ENCODE measurements around the gene UNK. TPM values are rescaled to one million over a fixed set of nuclear protein-coding genes. Genes with fewer than 3 reads are reported as not detected.

Gene UNK
- total and polyA plus RNA-seq, 9 of the 15 experiments (the other 6 are each of a cell fraction or from before 2014, with no cell fraction given): 12.8 to 38.6 (median 24.8) TPM

Small RNAs within 50 kb of the gene (microRNA-seq; reads per million reads assigned to microRNA genes)
- 0.73 reads per million for gene MIR4738 (ENCODE audit: borderline microRNAs expressed)

Other genes with a start within 250 kb of the UNK start
Only the 7 nearest of the 16 such genes appear.
- 57.9 and 59.7 TPM in 2 replicates for gene SAP30BP, start 117.5 kb upstream of the UNK start, total RNA-seq (2014; rRNA removed)
- gene SAP30BP, start 117.5 kb upstream of the UNK start, total RNA-seq (2014; rRNA removed; fragmentation: Illumina TruSeq; extraction: Trizol): 45.3 and 51.8 TPM in 2 replicates
- 62.4 and 64.7 TPM in 2 replicates for gene SAP30BP, start 117.5 kb upstream of the UNK start, total RNA-seq (2015; rRNA removed; fragmentation: Illumina TruSeq; extraction: Trizol)
- 60.6 and 71.7 TPM in 2 replicates for gene SAP30BP, start 117.5 kb upstream of the UNK start, total RNA-seq (2021)
- 69.3 and 70.7 TPM in 2 replicates for gene SAP30BP, start 117.5 kb upstream of the UNK start, polyA plus RNA-seq (2011; rRNA removed)
- 90.8 and 91.7 TPM in 2 replicates for gene SAP30BP, start 117.5 kb upstream of the UNK start, polyA plus RNA-seq (2014; fragmentation: Illumina TruSeq; extraction: Trizol)
- gene SAP30BP, start 117.5 kb upstream of the UNK start, polyA plus RNA-seq (2014; fragmentation: Nextera tagmentation; extraction: Ambion mirVana): 100 to 1,000 TPM; 103 to 154 TPM
- 67.8 and 86.4 TPM in 2 replicates for gene SAP30BP, start 117.5 kb upstream of the UNK start, polyA plus RNA-seq (2014; rRNA removed)
- gene ITGB4, start 63.3 kb upstream of the UNK start, total RNA-seq (2014; rRNA removed): 0.05 and 0.82 TPM in 2 replicates
- not detected in 2 replicates for gene ITGB4, start 63.3 kb upstream of the UNK start, total RNA-seq (2014; rRNA removed; fragmentation: Illumina TruSeq; extraction: Trizol)
- 0.25 and 0.26 TPM in 2 replicates for gene ITGB4, start 63.3 kb upstream of the UNK start, total RNA-seq (2015; rRNA removed; fragmentation: Illumina TruSeq; extraction: Trizol)
- 0.89 and 2.8 TPM in 2 replicates for gene ITGB4, start 63.3 kb upstream of the UNK start, total RNA-seq (2021)
- 0.95 and 1.3 TPM in 2 replicates for gene ITGB4, start 63.3 kb upstream of the UNK start, polyA plus RNA-seq (2011; rRNA removed)
- gene ITGB4, start 63.3 kb upstream of the UNK start, polyA plus RNA-seq (2014; fragmentation: Illumina TruSeq; extraction: Trizol): 0.58 and 0.86 TPM in 2 replicates
- gene ITGB4, start 63.3 kb upstream of the UNK start, polyA plus RNA-seq (2014; fragmentation: Nextera tagmentation; extraction: Ambion mirVana): not detected
- 0.93 and 1.2 TPM in 2 replicates for gene ITGB4, start 63.3 kb upstream of the UNK start, polyA plus RNA-seq (2014; rRNA removed)
- 51.6 and 58.5 TPM in 2 replicates for gene GALK1, start 19.6 kb upstream of the UNK start, total RNA-seq (2014; rRNA removed)
- gene GALK1, start 19.6 kb upstream of the UNK start, total RNA-seq (2014; rRNA removed; fragmentation: Illumina TruSeq; extraction: Trizol): 2.2 and 4.2 TPM in 2 replicates
- gene GALK1, start 19.6 kb upstream of the UNK start, total RNA-seq (2015; rRNA removed; fragmentation: Illumina TruSeq; extraction: Trizol): 23.2 and 23.4 TPM in 2 replicates
- 41.6 and 46.7 TPM in 2 replicates for gene GALK1, start 19.6 kb upstream of the UNK start, total RNA-seq (2021)
- 17.4 and 31.4 TPM in 2 replicates for gene GALK1, start 19.6 kb upstream of the UNK start, polyA plus RNA-seq (2011; rRNA removed)
- 6.1 and 15.8 TPM in 2 replicates for gene GALK1, start 19.6 kb upstream of the UNK start, polyA plus RNA-seq (2014; fragmentation: Illumina TruSeq; extraction: Trizol)
- gene GALK1, start 19.6 kb upstream of the UNK start, polyA plus RNA-seq (2014; fragmentation: Nextera tagmentation; extraction: Ambion mirVana): 1 to 10 TPM in 1 of 2 experiments, under 1 TPM in 1; 0.45 to 2.1 TPM
- 36.4 and 40.3 TPM in 2 replicates for gene GALK1, start 19.6 kb upstream of the UNK start, polyA plus RNA-seq (2014; rRNA removed)
- gene UNC13D, start 59.6 kb downstream of the UNK start, total RNA-seq (2014; rRNA removed): 150 and 207 TPM in 2 replicates
- 22.9 and 31.6 TPM in 2 replicates for gene UNC13D, start 59.6 kb downstream of the UNK start, total RNA-seq (2014; rRNA removed; fragmentation: Illumina TruSeq; extraction: Trizol)
- gene UNC13D, start 59.6 kb downstream of the UNK start, total RNA-seq (2015; rRNA removed; fragmentation: Illumina TruSeq; extraction: Trizol): 74.2 and 74.8 TPM in 2 replicates
- gene UNC13D, start 59.6 kb downstream of the UNK start, total RNA-seq (2021): 222 and 244 TPM in 2 replicates
- 69.2 and 129 TPM in 2 replicates for gene UNC13D, start 59.6 kb downstream of the UNK start, polyA plus RNA-seq (2011; rRNA removed)
- gene UNC13D, start 59.6 kb downstream of the UNK start, polyA plus RNA-seq (2014; fragmentation: Illumina TruSeq; extraction: Trizol): 66.9 and 108 TPM in 2 replicates
- 1 to 10 TPM in 1 of 2 experiments, under 1 TPM in 1; 0.86 to 1.9 TPM for gene UNC13D, start 59.6 kb downstream of the UNK start, polyA plus RNA-seq (2014; fragmentation: Nextera tagmentation; extraction: Ambion mirVana)
- gene UNC13D, start 59.6 kb downstream of the UNK start, polyA plus RNA-seq (2014; rRNA removed): 147 and 160 TPM in 2 replicates
- 25.2 and 35.8 TPM in 2 replicates for gene WBP2, start 70.5 kb downstream of the UNK start, total RNA-seq (2014; rRNA removed)
- gene WBP2, start 70.5 kb downstream of the UNK start, total RNA-seq (2014; rRNA removed; fragmentation: Illumina TruSeq; extraction: Trizol): 18.1 and 22.9 TPM in 2 replicates
- gene WBP2, start 70.5 kb downstream of the UNK start, total RNA-seq (2015; rRNA removed; fragmentation: Illumina TruSeq; extraction: Trizol): 13.8 and 16.2 TPM in 2 replicates
- gene WBP2, start 70.5 kb downstream of the UNK start, total RNA-seq (2021): 63.5 and 74.3 TPM in 2 replicates
- gene WBP2, start 70.5 kb downstream of the UNK start, polyA plus RNA-seq (2011; rRNA removed): 20.0 and 81.3 TPM in 2 replicates
- gene WBP2, start 70.5 kb downstream of the UNK start, polyA plus RNA-seq (2014; fragmentation: Illumina TruSeq; extraction: Trizol): 68.6 and 96.0 TPM in 2 replicates
- gene WBP2, start 70.5 kb downstream of the UNK start, polyA plus RNA-seq (2014; fragmentation: Nextera tagmentation; extraction: Ambion mirVana): 1 to 10 TPM; 2.2 to 3.7 TPM
- gene WBP2, start 70.5 kb downstream of the UNK start, polyA plus RNA-seq (2014; rRNA removed): 30.9 and 33.1 TPM in 2 replicates
- gene TRIM47, start 93.8 kb downstream of the UNK start, total RNA-seq (2014; rRNA removed): 4.0 and 4.6 TPM in 2 replicates
- gene TRIM47, start 93.8 kb downstream of the UNK start, total RNA-seq (2014; rRNA removed; fragmentation: Illumina TruSeq; extraction: Trizol): 1.0 and 1.1 TPM in 2 replicates
- 3.9 and 4.3 TPM in 2 replicates for gene TRIM47, start 93.8 kb downstream of the UNK start, total RNA-seq (2015; rRNA removed; fragmentation: Illumina TruSeq; extraction: Trizol)
- 5.8 and 6.1 TPM in 2 replicates for gene TRIM47, start 93.8 kb downstream of the UNK start, total RNA-seq (2021)
- gene TRIM47, start 93.8 kb downstream of the UNK start, polyA plus RNA-seq (2011; rRNA removed): 3.2 and 5.6 TPM in 2 replicates
- 1.9 and 3.4 TPM in 2 replicates for gene TRIM47, start 93.8 kb downstream of the UNK start, polyA plus RNA-seq (2014; fragmentation: Illumina TruSeq; extraction: Trizol)
- gene TRIM47, start 93.8 kb downstream of the UNK start, polyA plus RNA-seq (2014; fragmentation: Nextera tagmentation; extraction: Ambion mirVana): under 1 TPM; 0.56 to 0.63 TPM
- 3.7 and 5.5 TPM in 2 replicates for gene TRIM47, start 93.8 kb downstream of the UNK start, polyA plus RNA-seq (2014; rRNA removed)
- 34.3 and 47.5 TPM in 2 replicates for gene TRIM65, start 112.1 kb downstream of the UNK start, total RNA-seq (2014; rRNA removed)
- 16.2 and 20.0 TPM in 2 replicates for gene TRIM65, start 112.1 kb downstream of the UNK start, total RNA-seq (2014; rRNA removed; fragmentation: Illumina TruSeq; extraction: Trizol)
- gene TRIM65, start 112.1 kb downstream of the UNK start, total RNA-seq (2015; rRNA removed; fragmentation: Illumina TruSeq; extraction: Trizol): 26.6 and 28.2 TPM in 2 replicates
- gene TRIM65, start 112.1 kb downstream of the UNK start, total RNA-seq (2021): 45.5 and 45.7 TPM in 2 replicates
- 19.5 and 22.1 TPM in 2 replicates for gene TRIM65, start 112.1 kb downstream of the UNK start, polyA plus RNA-seq (2011; rRNA removed)
- 22.9 and 26.1 TPM in 2 replicates for gene TRIM65, start 112.1 kb downstream of the UNK start, polyA plus RNA-seq (2014; fragmentation: Illumina TruSeq; extraction: Trizol)
- gene TRIM65, start 112.1 kb downstream of the UNK start, polyA plus RNA-seq (2014; fragmentation: Nextera tagmentation; extraction: Ambion mirVana): 1 to 10 TPM; 2.8 to 5.8 TPM
- 33.7 and 34.1 TPM in 2 replicates for gene TRIM65, start 112.1 kb downstream of the UNK start, polyA plus RNA-seq (2014; rRNA removed)